Measurements from ENCODE around the gene UPK3A. TPM values are rescaled to one million over a fixed set of nuclear protein-coding genes. Genes with fewer than 3 reads are reported as not detected.

Gene UPK3A
- polyA plus RNA-seq, 3 donors = 6.0 to 19.0 (median 14.0) TPM

- WGBS (ENCODE audit: insufficient coverage) = 100% methylated on average over 5 of the region's 8 CpGs
- Histone ChIP-seq H3K27me3 (ENCODE audit: control insufficient read depth in 2 of 2, insufficient read depth in 2 of 2, low read length in 2 of 2) (no peaks in the 10 kb centered on the region), H3K9ac (ENCODE audit: insufficient read depth, low read length, poor library complexity, severe bottlenecking) (no peak overlapping the region), H4K20me1 (ENCODE audit: insufficient read depth, low read length) (no peaks in the 10 kb centered on the region), H2AFZ (ENCODE audit: insufficient read depth, low read depth, low read length, poor library complexity, severe bottlenecking) (no peak overlapping the region), H3K4me2 (replicated peaks; ENCODE audit: extremely low read depth, low read length, poor library complexity, severe bottlenecking) (no peak overlapping the region), H3K4me3 (replicated peaks in 1 of 3; ENCODE audit: low read depth in 2 of 3, low read length in 3 of 3) (no peak overlapping the region), H3K79me2 (ENCODE audit: insufficient read depth, low read length) (no peaks in the 10 kb centered on the region), H3K27ac (ENCODE audit: low read depth in 1 of 2, low read length in 2 of 2) (no peak overlapping the region), H3K9me3 (replicated peaks in 1 of 2; ENCODE audit: control insufficient read depth in 1 of 2, insufficient read depth in 1 of 2, low read length in 2 of 2) (no peaks in the 10 kb centered on the region), H3K36me3 (replicated peaks in 1 of 2; ENCODE audit: control insufficient read depth in 1 of 2, insufficient read depth in 2 of 2, low read length in 2 of 2) (peaks cover 48 to 89% of the 10 kb centered on the region in 2 donors), H3K4me1 (ENCODE audit: control insufficient read depth in 1 of 2, insufficient read depth in 2 of 2, low read length in 2 of 2) (no peaks in the 10 kb centered on the region)
- Mint-ChIP-seq H3K4me1 (no peaks in the 10 kb centered on the region), H3K27me3 (ENCODE audit: low read depth in 3 of 3) (peaks cover 0 to 1% (median 0%) of the 10 kb centered on the region in 3 donors), H3K36me3 (peaks cover 61 to 75% of the 10 kb centered on the region in 2 donors), H3K4me3 (no peak overlapping the region), H3K9me3 (peaks cover 0 to 2% (median 0%) of the 10 kb centered on the region in 7 donors), H3K27ac (peak overlapping the region in 3 of 7 donors; percentile 31 to 79 (median 46))
- no peak for DNase-seq
- intact Hi-C loops (cut with micrococcal nuclease) = no loop called here
- TF ChIP-seq, protein P1, sequence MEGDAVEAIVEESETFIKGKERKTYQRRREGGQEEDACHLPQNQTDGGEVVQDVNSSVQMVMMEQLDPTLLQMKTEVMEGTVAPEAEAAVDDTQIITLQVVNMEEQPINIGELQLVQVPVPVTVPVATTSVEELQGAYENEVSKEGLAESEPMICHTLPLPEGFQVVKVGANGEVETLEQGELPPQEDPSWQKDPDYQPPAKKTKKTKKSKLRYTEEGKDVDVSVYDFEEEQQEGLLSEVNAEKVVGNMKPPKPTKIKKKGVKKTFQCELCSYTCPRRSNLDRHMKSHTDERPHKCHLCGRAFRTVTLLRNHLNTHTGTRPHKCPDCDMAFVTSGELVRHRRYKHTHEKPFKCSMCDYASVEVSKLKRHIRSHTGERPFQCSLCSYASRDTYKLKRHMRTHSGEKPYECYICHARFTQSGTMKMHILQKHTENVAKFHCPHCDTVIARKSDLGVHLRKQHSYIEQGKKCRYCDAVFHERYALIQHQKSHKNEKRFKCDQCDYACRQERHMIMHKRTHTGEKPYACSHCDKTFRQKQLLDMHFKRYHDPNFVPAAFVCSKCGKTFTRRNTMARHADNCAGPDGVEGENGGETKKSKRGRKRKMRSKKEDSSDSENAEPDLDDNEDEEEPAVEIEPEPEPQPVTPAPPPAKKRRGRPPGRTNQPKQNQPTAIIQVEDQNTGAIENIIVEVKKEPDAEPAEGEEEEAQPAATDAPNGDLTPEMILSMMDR (IDR thresholded peaks at IDR 0.05) = no peak
Measured at GRCh38 chr22:45343143-45343542, 58.4 kb downstream of the UPK3A start.

- Histone ChIP-seq H3K4me2 (replicated peaks; ENCODE audit: extremely low read depth, low read length, poor library complexity, severe bottlenecking) (no peak overlapping the region), H3K27ac (ENCODE audit: low read depth in 1 of 2, low read length in 2 of 2) (no peak overlapping the region), H3K9ac (ENCODE audit: insufficient read depth, low read length, poor library complexity, severe bottlenecking) (no peak overlapping the region), H2AFZ (ENCODE audit: insufficient read depth, low read depth, low read length, poor library complexity, severe bottlenecking) (no peak overlapping the region), H3K4me3 (replicated peaks in 1 of 3; ENCODE audit: low read depth in 2 of 3, low read length in 3 of 3) (no peak overlapping the region), H3K27me3 (ENCODE audit: control insufficient read depth in 2 of 2, insufficient read depth in 2 of 2, low read length in 2 of 2) (no peaks in the 10 kb centered on the region), H4K20me1 (ENCODE audit: insufficient read depth, low read length) (no peaks in the 10 kb centered on the region), H3K4me1 (ENCODE audit: control insufficient read depth in 1 of 2, insufficient read depth in 2 of 2, low read length in 2 of 2) (no peaks in the 10 kb centered on the region), H3K9me3 (replicated peaks in 1 of 2; ENCODE audit: control insufficient read depth in 1 of 2, insufficient read depth in 1 of 2, low read length in 2 of 2) (no peaks in the 10 kb centered on the region), H3K79me2 (ENCODE audit: insufficient read depth, low read length) (no peaks in the 10 kb centered on the region), H3K36me3 (replicated peaks in 1 of 2; ENCODE audit: control insufficient read depth in 1 of 2, insufficient read depth in 2 of 2, low read length in 2 of 2) (peaks cover 38 to 78% of the 10 kb centered on the region in 2 donors)
- Mint-ChIP-seq H3K9me3 (peaks cover 0 to 2% (median 0%) of the 10 kb centered on the region in 7 donors), H3K27me3 (ENCODE audit: low read depth in 3 of 3) (peaks cover 0 to 1% (median 0%) of the 10 kb centered on the region in 3 donors), H3K36me3 (peaks cover 54 to 66% of the 10 kb centered on the region in 2 donors), H3K27ac (no peak overlapping the region), H3K4me1 (no peaks in the 10 kb centered on the region), H3K4me3 (no peak overlapping the region)
- 46% methylated on average over 4 of the region's 5 CpGs for WGBS (ENCODE audit: insufficient coverage)
- DNase-seq = peak in 2 of 3 donors; percentile 5 to 17
- TF ChIP-seq, protein P1 (IDR thresholded peaks at IDR 0.05) = no peak
- intact Hi-C loops (cut with micrococcal nuclease) = no loop called here
Measured at GRCh38 chr22:45344334-45344733, 59.6 kb downstream of the UPK3A start.

Other genes with a start within 250 kb of the UPK3A start
- 10 to 100 TPM; 23.4 to 28.4 (median 26.9) TPM for gene NUP50, start 121.0 kb upstream of the UPK3A start, polyA plus RNA-seq
- gene KIAA0930, start 44.1 kb upstream of the UPK3A start, polyA plus RNA-seq = 10 to 100 TPM; 14.0 to 89.1 (median 15.6) TPM
- gene FAM118A, start 25.0 kb downstream of the UPK3A start, polyA plus RNA-seq = 100 to 1,000 TPM in 1 of 3 donors, 10 to 100 TPM in 2; 20.0 to 423 (median 27.9) TPM
- not detected for gene SMC1B, start 128.7 kb downstream of the UPK3A start, polyA plus RNA-seq
- not detected for gene RIBC2, start 128.7 kb downstream of the UPK3A start, polyA plus RNA-seq
- gene FBLN1, start 217.9 kb downstream of the UPK3A start, polyA plus RNA-seq = under 1 TPM in 2 of 3 donors, not detected in 1; 0.03 to 0.17 TPM